ENCODE measurements around the gene TMEM182. TPM values are rescaled to one million over a fixed set of nuclear protein-coding genes. Genes with fewer than 3 reads are reported as not detected.

TMEM182 gene
- polyA plus RNA-seq, 1 donor, result 6.3 TPM

- H3K4me1 ChIP-seq (ENCODE audit: control insufficient read depth, insufficient read depth, low read length), result no peaks in the 10 kb centered on the region
- peaks cover 2% of the 10 kb centered on the region for H3K36me3 ChIP-seq (ENCODE audit: control insufficient read depth, insufficient read depth, low read length)
- H3K27ac ChIP-seq (ENCODE audit: low read length), result no peak overlapping the region
- no peak overlapping the region for H3K4me3 ChIP-seq (ENCODE audit: low read length)
- no peaks in the 10 kb centered on the region for H3K27me3 ChIP-seq (ENCODE audit: control insufficient read depth, insufficient read depth, low read length)
- no peak for DNase-seq
- WGBS (ENCODE audit: insufficient coverage, low lambda C conversion rate), result 40% methylated on average over 2 of the region's 7 CpGs
- H3K9me3 ChIP-seq (ENCODE audit: control insufficient read depth, low read depth, low read length), result no peaks in the 10 kb centered on the region
These were observed 21.8 kb downstream of the TMEM182 start for GRCh38 chr2:102783506-102784183.

GRCh38 chr2:102784940-102785339 is 23.1 kb downstream of the TMEM182 start:
- no CpG with 5 or more reads among the region's 3 CpGs for WGBS (ENCODE audit: insufficient coverage, low lambda C conversion rate)

GRCh38 chr2:102788216-102788884 is 26.5 kb downstream of the TMEM182 start:
- H3K4me3 ChIP-seq (ENCODE audit: low read length), result no peak overlapping the region
- H3K4me1 ChIP-seq (ENCODE audit: control insufficient read depth, insufficient read depth, low read length), result no peaks in the 10 kb centered on the region
- WGBS (ENCODE audit: insufficient coverage, low lambda C conversion rate), result no CpG with 5 or more reads among the region's 5 CpGs
- H3K36me3 ChIP-seq (ENCODE audit: control insufficient read depth, insufficient read depth, low read length), result peaks cover 2% of the 10 kb centered on the region
- H3K9me3 ChIP-seq (ENCODE audit: control insufficient read depth, low read depth, low read length), result no peaks in the 10 kb centered on the region
- no peak for DNase-seq
- H3K27ac ChIP-seq (ENCODE audit: low read length), result no peak overlapping the region
- no peaks in the 10 kb centered on the region for H3K27me3 ChIP-seq (ENCODE audit: control insufficient read depth, insufficient read depth, low read length)

More at GRCh38 chr2:102784940-102785339, 23.1 kb downstream of the TMEM182 start:
- no peaks in the 10 kb centered on the region for H3K27me3 ChIP-seq (ENCODE audit: control insufficient read depth, insufficient read depth, low read length)
- H3K9me3 ChIP-seq (ENCODE audit: control insufficient read depth, low read depth, low read length), result no peaks in the 10 kb centered on the region
- H3K36me3 ChIP-seq (ENCODE audit: control insufficient read depth, insufficient read depth, low read length), result peaks cover 2% of the 10 kb centered on the region
- no peak for DNase-seq
- no peak overlapping the region for H3K4me3 ChIP-seq (ENCODE audit: low read length)
- no peaks in the 10 kb centered on the region for H3K4me1 ChIP-seq (ENCODE audit: control insufficient read depth, insufficient read depth, low read length)
- no peak overlapping the region for H3K27ac ChIP-seq (ENCODE audit: low read length)

- no peaks in the 10 kb centered on the region for H3K9me3 ChIP-seq (ENCODE audit: control insufficient read depth, low read depth, low read length)
- no CpG with 5 or more reads among the region's 8 CpGs for WGBS (ENCODE audit: insufficient coverage, low lambda C conversion rate)
- H3K4me3 ChIP-seq (ENCODE audit: low read length), result no peak overlapping the region
- H3K27me3 ChIP-seq (ENCODE audit: control insufficient read depth, insufficient read depth, low read length), result no peaks in the 10 kb centered on the region
- DNase-seq, result no peak
- H3K4me1 ChIP-seq (ENCODE audit: control insufficient read depth, insufficient read depth, low read length), result no peaks in the 10 kb centered on the region
- no peak overlapping the region for H3K27ac ChIP-seq (ENCODE audit: low read length)
- peaks cover 2% of the 10 kb centered on the region for H3K36me3 ChIP-seq (ENCODE audit: control insufficient read depth, insufficient read depth, low read length)
These were observed 27.0 kb downstream of the TMEM182 start for GRCh38 chr2:102788885-102789260.

GRCh38 chr2:102789349-102790090 is 27.7 kb downstream of the TMEM182 start:
- Histone ChIP-seq H3K36me3 (ENCODE audit: control insufficient read depth, insufficient read depth, low read length) (peaks cover 2% of the 10 kb centered on the region), H3K4me3 (ENCODE audit: low read length) (no peak overlapping the region), H3K9me3 (ENCODE audit: control insufficient read depth, low read depth, low read length) (no peaks in the 10 kb centered on the region), H3K27me3 (ENCODE audit: control insufficient read depth, insufficient read depth, low read length) (no peaks in the 10 kb centered on the region), H3K27ac (ENCODE audit: low read length) (no peak overlapping the region), H3K4me1 (ENCODE audit: control insufficient read depth, insufficient read depth, low read length) (no peaks in the 10 kb centered on the region)
- no peak for DNase-seq
- 93% methylated on average over 2 of the region's 7 CpGs for WGBS (ENCODE audit: insufficient coverage, low lambda C conversion rate)

- Histone ChIP-seq H3K9me3 (ENCODE audit: control insufficient read depth, low read depth, low read length) (no peaks in the 10 kb centered on the region), H3K27me3 (ENCODE audit: control insufficient read depth, insufficient read depth, low read length) (no peaks in the 10 kb centered on the region), H3K36me3 (ENCODE audit: control insufficient read depth, insufficient read depth, low read length) (peaks cover 2% of the 10 kb centered on the region), H3K27ac (ENCODE audit: low read length) (no peak overlapping the region), H3K4me1 (ENCODE audit: control insufficient read depth, insufficient read depth, low read length) (no peaks in the 10 kb centered on the region), H3K4me3 (ENCODE audit: low read length) (no peak overlapping the region)
- DNase-seq, result no peak
- 100% methylated on average over 1 of the region's 3 CpGs for WGBS (ENCODE audit: insufficient coverage, low lambda C conversion rate)
These were observed 28.2 kb downstream of the TMEM182 start for GRCh38 chr2:102790091-102790455.

GRCh38 chr2:102792568-102793208 is 30.9 kb downstream of the TMEM182 start:
- no peak overlapping the region for H3K27ac ChIP-seq (ENCODE audit: low read length)
- H3K27me3 ChIP-seq (ENCODE audit: control insufficient read depth, insufficient read depth, low read length), result no peaks in the 10 kb centered on the region
- 80% methylated on average over 3 of the region's 8 CpGs for whole genome bisulfite sequencing (ENCODE audit: insufficient coverage, low lambda C conversion rate)

GRCh38 chr2:102795641-102796040 is 33.8 kb downstream of the TMEM182 start:
- peaks cover 5% of the 10 kb centered on the region for H3K36me3 ChIP-seq (ENCODE audit: control insufficient read depth, insufficient read depth, low read length)

More at GRCh38 chr2:102792568-102793208, 30.9 kb downstream of the TMEM182 start:
- no peaks in the 10 kb centered on the region for H3K4me1 ChIP-seq (ENCODE audit: control insufficient read depth, insufficient read depth, low read length)
- H3K9me3 ChIP-seq (ENCODE audit: control insufficient read depth, low read depth, low read length), result no peaks in the 10 kb centered on the region
- DNase-seq, result no peak
- H3K4me3 ChIP-seq (ENCODE audit: low read length), result no peak overlapping the region
- H3K36me3 ChIP-seq (ENCODE audit: control insufficient read depth, insufficient read depth, low read length), result no peaks in the 10 kb centered on the region

GRCh38 chr2:102796337-102796736 is 34.5 kb downstream of the TMEM182 start:
- Histone ChIP-seq H3K36me3 (ENCODE audit: control insufficient read depth, insufficient read depth, low read length) (peaks cover 5% of the 10 kb centered on the region), H3K9me3 (ENCODE audit: control insufficient read depth, low read depth, low read length) (peaks cover 5% of the 10 kb centered on the region), H3K27me3 (ENCODE audit: control insufficient read depth, insufficient read depth, low read length) (no peaks in the 10 kb centered on the region), H3K4me1 (ENCODE audit: control insufficient read depth, insufficient read depth, low read length) (no peaks in the 10 kb centered on the region), H3K4me3 (ENCODE audit: low read length) (no peak overlapping the region), H3K27ac (ENCODE audit: low read length) (no peak overlapping the region)
- no peak for DNase-seq
- 50% methylated on average over 1 of the region's 2 CpGs for WGBS (ENCODE audit: insufficient coverage, low lambda C conversion rate)

More at GRCh38 chr2:102795641-102796040, 33.8 kb downstream of the TMEM182 start:
- Histone ChIP-seq H3K27ac (ENCODE audit: low read length) (no peak overlapping the region), H3K4me3 (ENCODE audit: low read length) (no peak overlapping the region), H3K9me3 (ENCODE audit: control insufficient read depth, low read depth, low read length) (peaks cover 2% of the 10 kb centered on the region), H3K4me1 (ENCODE audit: control insufficient read depth, insufficient read depth, low read length) (no peaks in the 10 kb centered on the region), H3K27me3 (ENCODE audit: control insufficient read depth, insufficient read depth, low read length) (no peaks in the 10 kb centered on the region)
- WGBS (ENCODE audit: insufficient coverage, low lambda C conversion rate), result 67% methylated on average over 1 of the region's 4 CpGs
- no peak for DNase-seq

- Histone ChIP-seq H3K27me3 (ENCODE audit: control insufficient read depth, insufficient read depth, low read length) (no peaks in the 10 kb centered on the region), H3K4me3 (ENCODE audit: low read length) (no peak overlapping the region), H3K9me3 (ENCODE audit: control insufficient read depth, low read depth, low read length) (peaks cover 15% of the 10 kb centered on the region), H3K4me1 (ENCODE audit: control insufficient read depth, insufficient read depth, low read length) (no peaks in the 10 kb centered on the region), H3K36me3 (ENCODE audit: control insufficient read depth, insufficient read depth, low read length) (peaks cover 11% of the 10 kb centered on the region), H3K27ac (ENCODE audit: low read length) (no peak overlapping the region)
- DNase-seq, result no peak
- WGBS (ENCODE audit: insufficient coverage, low lambda C conversion rate), result 100% methylated on average over 1 of the region's 2 CpGs
These were observed 35.7 kb downstream of the TMEM182 start for GRCh38 chr2:102797486-102797885.

All from large intestine (tissue), 3 donors.